NT2/D1 (cell line): ENCODE results near the gene CHN1.

Source experiments
- SUZ12 ChIP-seq: IDR thresholded peaks from 2 replicates; pipeline ENCODE4 v1.6.1; 2011; ENCODE audit not compliant: insufficient read length, insufficient read depth; ENCODE audit errors: extremely low read depth
- YY1 ChIP-seq: IDR thresholded peaks from 2 replicates; pipeline ENCODE4 v1.6.1; 2011; ENCODE audit not compliant: insufficient read length, insufficient read depth
- ZNF274 ChIP-seq: IDR thresholded peaks from 2 replicates; pipeline ENCODE4 v1.6.1; 2011; ENCODE audit warnings: mild to moderate bottlenecking, low read depth, low read length

DNA sequence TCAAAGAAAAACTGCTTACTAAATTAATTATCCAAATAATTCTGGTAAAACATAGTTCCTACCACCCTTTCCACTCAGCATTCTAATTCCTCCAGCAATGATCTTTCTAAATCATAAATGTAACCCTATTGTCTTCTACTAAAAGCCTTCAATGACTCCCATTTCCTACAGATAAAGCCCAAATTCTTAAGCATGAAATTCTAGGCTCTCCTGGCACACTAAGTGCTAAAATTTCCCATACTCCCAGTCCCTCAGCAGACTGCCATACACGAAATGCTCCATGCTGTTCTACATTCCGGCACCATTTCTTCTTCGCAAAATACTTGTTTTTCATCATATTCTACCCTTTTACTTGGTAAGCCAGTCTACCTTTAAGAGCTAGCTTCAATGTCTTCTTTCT is 96.9 kb downstream of the CHN1 start:
- TF ChIP-seq YY1, result no peak
- no peak for TF ChIP-seq SUZ12
- no peak for TF ChIP-seq ZNF274
